HL-60 (cell line): ENCODE measurements around the gene NPR2.

Experiments used
- DNase-seq, 2 experiments: peaks; one replicate each; pipeline ENCODE4 v3.0.0-alpha.2; 2010 to 2020; ENCODE audit warnings: low read depth in 1 of 2, low spot score in 1 of 2
- H3K27ac ChIP-seq: fragments of 250-450 bp; sonication (Bioruptor Pico); replicated peaks from 2 replicates; pipeline ENCODE4 v1.5.1; 2020; ENCODE audit warnings: mild to moderate bottlenecking, moderate library complexity
- H3K27me3 ChIP-seq: fragments of 250-450 bp; sonication (Bioruptor Pico); 2 replicates; pipeline ENCODE4 v1.5.1; 2021; ENCODE audit warnings: mild to moderate bottlenecking, moderate library complexity; ENCODE audit not compliant: insufficient read depth, poor library complexity, severe bottlenecking
- H3K4me3 ChIP-seq: replicated peaks from 2 replicates; pipeline ENCODE4 v1.5.1; 2011; ENCODE audit warnings: mild to moderate bottlenecking, control low read depth, low read length; ENCODE audit not compliant: insufficient read depth
- GABPA ChIP-seq: IDR thresholded peaks from 2 replicates; pipeline ENCODE4 v1.6.1; 2012; ENCODE audit warnings: low read depth
- POLR2AphosphoS5 ChIP-seq: IDR thresholded peaks from 2 replicates; pipeline ENCODE4 v1.6.1; 2012; ENCODE audit warnings: low read depth
- SPI1 ChIP-seq: IDR thresholded peaks from 2 replicates; pipeline ENCODE4 v1.6.1; 2012; ENCODE audit warnings: low read depth, mild to moderate bottlenecking, borderline replicate concordance
- TF ChIP-seq, protein P1 (sequence below): IDR thresholded peaks from 2 replicates; pipeline ENCODE4 v1.6.1; 2012; ENCODE audit warnings: low read depth; ENCODE audit not compliant: insufficient replicate concordance
- TF ChIP-seq, protein P2 (sequence below): IDR thresholded peaks from one replicate; pipeline ENCODE4 v1.5.1; 2011; ENCODE audit warnings: low read length, control low read depth, inconsistent platforms; ENCODE audit not compliant: insufficient read depth

Gene NPR2

DNA sequence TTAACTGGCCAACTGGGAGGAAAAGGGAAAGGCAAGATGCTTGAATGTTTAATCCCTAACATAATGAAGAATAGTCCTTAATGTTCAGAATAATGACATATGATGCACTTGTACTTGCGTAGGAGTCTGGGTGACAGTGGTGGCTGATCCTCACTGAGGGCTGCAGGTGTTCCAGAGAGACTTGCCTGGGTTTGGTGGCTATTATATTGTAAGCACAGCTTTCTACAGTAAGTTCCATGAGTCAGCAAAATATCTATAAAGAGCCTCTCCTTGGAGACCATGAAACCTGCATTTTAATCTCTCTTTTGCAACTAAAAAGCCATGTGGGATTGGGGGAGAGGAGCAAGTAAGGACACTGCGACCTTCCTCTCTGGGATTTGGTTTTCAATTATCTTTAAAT lies 1.9 kb upstream of the NPR2 start:
- Histone ChIP-seq H3K27ac (no peak overlapping the region), H3K4me3 (no peak overlapping the region), H3K27me3 (no peaks in the 10 kb centered on the region)
- TF ChIP-seq GABPA (no peak), POLR2AphosphoS5 (no peak), SPI1 (no peak)
- TF ChIP-seq, protein P1, sequence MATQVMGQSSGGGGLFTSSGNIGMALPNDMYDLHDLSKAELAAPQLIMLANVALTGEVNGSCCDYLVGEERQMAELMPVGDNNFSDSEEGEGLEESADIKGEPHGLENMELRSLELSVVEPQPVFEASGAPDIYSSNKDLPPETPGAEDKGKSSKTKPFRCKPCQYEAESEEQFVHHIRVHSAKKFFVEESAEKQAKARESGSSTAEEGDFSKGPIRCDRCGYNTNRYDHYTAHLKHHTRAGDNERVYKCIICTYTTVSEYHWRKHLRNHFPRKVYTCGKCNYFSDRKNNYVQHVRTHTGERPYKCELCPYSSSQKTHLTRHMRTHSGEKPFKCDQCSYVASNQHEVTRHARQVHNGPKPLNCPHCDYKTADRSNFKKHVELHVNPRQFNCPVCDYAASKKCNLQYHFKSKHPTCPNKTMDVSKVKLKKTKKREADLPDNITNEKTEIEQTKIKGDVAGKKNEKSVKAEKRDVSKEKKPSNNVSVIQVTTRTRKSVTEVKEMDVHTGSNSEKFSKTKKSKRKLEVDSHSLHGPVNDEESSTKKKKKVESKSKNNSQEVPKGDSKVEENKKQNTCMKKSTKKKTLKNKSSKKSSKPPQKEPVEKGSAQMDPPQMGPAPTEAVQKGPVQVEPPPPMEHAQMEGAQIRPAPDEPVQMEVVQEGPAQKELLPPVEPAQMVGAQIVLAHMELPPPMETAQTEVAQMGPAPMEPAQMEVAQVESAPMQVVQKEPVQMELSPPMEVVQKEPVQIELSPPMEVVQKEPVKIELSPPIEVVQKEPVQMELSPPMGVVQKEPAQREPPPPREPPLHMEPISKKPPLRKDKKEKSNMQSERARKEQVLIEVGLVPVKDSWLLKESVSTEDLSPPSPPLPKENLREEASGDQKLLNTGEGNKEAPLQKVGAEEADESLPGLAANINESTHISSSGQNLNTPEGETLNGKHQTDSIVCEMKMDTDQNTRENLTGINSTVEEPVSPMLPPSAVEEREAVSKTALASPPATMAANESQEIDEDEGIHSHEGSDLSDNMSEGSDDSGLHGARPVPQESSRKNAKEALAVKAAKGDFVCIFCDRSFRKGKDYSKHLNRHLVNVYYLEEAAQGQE, result no peak
- TF ChIP-seq, protein P2, sequence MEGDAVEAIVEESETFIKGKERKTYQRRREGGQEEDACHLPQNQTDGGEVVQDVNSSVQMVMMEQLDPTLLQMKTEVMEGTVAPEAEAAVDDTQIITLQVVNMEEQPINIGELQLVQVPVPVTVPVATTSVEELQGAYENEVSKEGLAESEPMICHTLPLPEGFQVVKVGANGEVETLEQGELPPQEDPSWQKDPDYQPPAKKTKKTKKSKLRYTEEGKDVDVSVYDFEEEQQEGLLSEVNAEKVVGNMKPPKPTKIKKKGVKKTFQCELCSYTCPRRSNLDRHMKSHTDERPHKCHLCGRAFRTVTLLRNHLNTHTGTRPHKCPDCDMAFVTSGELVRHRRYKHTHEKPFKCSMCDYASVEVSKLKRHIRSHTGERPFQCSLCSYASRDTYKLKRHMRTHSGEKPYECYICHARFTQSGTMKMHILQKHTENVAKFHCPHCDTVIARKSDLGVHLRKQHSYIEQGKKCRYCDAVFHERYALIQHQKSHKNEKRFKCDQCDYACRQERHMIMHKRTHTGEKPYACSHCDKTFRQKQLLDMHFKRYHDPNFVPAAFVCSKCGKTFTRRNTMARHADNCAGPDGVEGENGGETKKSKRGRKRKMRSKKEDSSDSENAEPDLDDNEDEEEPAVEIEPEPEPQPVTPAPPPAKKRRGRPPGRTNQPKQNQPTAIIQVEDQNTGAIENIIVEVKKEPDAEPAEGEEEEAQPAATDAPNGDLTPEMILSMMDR, result no peak
- no peak for DNase-seq

DNA sequence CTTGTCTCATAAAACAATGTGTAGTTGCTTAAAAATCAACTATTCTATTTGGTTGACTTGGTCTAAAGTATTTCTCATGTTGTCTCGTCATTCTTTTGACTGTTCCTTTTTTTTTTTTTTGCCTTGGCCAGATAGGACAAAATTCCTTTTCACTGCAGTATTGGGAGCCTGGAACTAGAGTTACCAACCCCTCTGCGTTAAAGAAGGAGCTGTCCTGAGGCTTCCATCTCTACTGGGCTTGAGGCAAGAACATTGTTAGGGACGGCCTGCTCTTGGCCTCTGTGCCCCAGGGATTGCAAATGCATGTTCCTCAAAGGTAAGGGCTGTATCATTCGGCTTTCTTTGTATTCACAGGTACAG lies 1.4 kb upstream of the NPR2 start:
- Histone ChIP-seq H3K27ac (no peak overlapping the region), H3K4me3 (no peak overlapping the region), H3K27me3 (no peaks in the 10 kb centered on the region)
- no peak for DNase-seq
- TF ChIP-seq, protein P1, result no peak
- TF ChIP-seq SPI1 (no peak), GABPA (no peak), POLR2AphosphoS5 (no peak)
- TF ChIP-seq, protein P2, result no peak

DNA sequence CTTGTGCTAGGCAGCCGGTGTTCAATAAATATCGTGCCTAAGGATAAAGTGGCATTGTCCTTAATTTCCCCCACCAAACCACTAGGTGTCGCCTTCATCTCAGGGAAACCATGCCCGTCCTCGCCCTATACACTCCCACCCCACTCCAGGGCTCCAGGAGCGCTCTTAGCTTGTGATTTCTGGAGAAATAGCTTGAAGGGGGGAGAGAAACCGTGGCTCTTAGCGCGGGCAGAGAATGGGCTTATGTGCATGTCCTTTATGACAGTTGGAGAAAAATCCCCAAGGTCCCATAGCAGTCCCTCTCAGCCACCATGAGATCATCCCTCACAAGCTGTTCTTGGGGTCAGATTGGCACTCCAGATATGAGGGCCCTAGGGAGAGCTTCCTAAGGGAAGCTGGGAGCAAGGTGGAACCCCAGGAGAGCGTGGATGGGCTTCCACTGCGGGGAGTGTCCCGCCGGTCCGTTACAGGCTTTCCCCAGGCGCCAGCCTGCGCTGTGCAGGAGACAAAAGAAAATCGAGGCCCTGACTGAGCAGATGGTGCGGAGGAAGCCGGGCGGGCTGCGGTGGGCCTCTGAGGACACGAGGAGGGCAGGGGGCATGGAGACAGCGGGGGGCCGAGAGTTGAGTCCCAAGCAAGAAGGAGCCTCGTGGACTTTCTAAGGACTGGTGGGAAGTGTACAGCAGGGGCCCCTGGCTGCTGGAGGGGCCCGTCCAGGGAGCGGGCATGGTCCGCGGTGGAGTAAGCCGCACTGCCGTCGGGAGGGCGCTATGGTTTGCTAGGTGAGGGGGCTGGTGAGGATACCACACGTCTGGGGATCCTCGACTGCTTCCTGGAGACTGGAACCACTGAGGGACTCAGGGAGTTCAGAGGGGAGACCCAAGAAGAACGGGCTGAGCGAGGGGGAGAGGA lies 750 bp upstream of the NPR2 start:
- H3K27me3 ChIP-seq, result no peaks in the 10 kb centered on the region
- TF ChIP-seq POLR2AphosphoS5, result no peak
- TF ChIP-seq, protein P2, result peak; percentile 89
- DNase-seq, result peak; percentile 43 to 63
- H3K4me3 ChIP-seq, result no peak overlapping the region
- no peak overlapping the region for H3K27ac ChIP-seq
